GM12875 (cell line): Measurements from ENCODE around the gene FGGY.
"Not testable (repeated sequence)": the region's sequence is repeated elsewhere in the genome, so short reads cannot be mapped to it uniquely, and the experiment has no call there.

ENCODE experiments used
- H3K4me3 ChIP-seq: one replicate; pipeline ENCODE4 v1.5.1; 2011; ENCODE audit warnings: low read depth, low read length, control low read depth
- CTCF ChIP-seq: IDR thresholded peaks from 2 replicates; pipeline ENCODE4 v1.5.1; 2011; ENCODE audit warnings: low read depth, mild to moderate bottlenecking, control low read depth, inconsistent platforms, low read length, moderate library complexity, borderline replicate concordance; ENCODE audit not compliant: insufficient read depth

Gene FGGY

DNA sequence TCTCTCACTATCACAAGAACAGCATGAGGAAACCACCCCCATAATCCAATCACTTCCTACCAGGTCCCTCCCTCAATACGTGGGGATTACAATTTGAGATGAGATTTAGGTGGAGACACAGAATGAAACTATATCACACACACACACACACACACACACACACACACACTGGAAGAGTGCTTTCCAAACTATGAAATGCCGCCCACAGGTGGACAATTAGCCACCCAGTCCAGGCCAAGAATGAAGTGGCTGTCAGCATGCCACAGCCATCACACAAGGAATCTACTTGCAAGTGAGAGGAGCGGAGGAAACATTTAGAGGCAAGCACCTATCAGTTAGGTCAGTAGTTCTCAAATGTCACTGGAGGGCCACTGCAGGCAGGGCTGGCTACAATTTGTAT lies 412.4 kb downstream of the FGGY start:
- no peak overlapping the region for H3K4me3 ChIP-seq
- no peak for TF ChIP-seq CTCF

DNA sequence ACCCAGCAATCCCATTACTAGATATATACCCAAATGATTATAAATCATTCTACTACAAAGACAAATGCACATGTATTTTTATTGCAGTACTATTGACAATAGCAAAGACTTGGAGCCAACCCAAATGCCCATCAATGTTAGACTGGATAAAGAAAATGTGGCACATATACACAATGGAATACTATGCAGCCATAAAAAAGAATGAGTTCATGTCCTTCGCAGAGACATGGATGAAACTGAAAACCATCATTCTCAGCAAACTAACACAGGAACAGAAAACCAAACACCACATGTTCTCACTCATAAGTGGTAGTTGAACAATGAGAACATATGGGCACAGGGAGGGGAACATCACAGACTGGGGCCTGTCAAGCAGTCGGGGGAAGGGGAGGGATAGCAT lies 414.0 kb downstream of the FGGY start:
- not testable (repeated sequence) for H3K4me3 ChIP-seq

DNA sequence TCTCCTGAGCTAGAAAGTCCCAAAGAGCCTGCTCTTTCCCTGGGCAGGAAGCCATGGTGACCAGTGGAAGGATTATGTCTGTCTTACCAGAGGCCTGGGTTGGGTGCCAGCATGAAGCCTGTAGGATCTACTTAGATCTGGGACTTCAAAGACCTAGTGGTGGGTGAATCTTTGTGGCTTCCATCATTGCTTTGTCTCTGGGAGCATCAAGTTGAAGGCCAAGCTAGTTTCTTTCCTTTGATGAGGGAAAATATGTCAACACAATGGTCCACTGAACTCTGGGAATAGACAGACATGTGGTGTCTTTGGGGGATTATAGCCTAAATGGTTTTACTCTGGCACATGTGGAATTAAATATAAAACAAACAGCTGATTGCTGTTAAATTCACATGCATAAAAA lies 417.3 kb downstream of the FGGY start:
- TF ChIP-seq CTCF, result no peak
- no peak overlapping the region for H3K4me3 ChIP-seq

- TF ChIP-seq CTCF, result no peak
Measured at GRCh38 chr1:59714966-59715365, 418.1 kb downstream of the FGGY start.

GRCh38 chr1:59716832-59717231 lies 419.9 kb downstream of the FGGY start:
- no peak for TF ChIP-seq CTCF
- no peak overlapping the region for H3K4me3 ChIP-seq

More at GRCh38 chr1:59714966-59715365, 418.1 kb downstream of the FGGY start:
- H3K4me3 ChIP-seq, result no peak overlapping the region

DNA sequence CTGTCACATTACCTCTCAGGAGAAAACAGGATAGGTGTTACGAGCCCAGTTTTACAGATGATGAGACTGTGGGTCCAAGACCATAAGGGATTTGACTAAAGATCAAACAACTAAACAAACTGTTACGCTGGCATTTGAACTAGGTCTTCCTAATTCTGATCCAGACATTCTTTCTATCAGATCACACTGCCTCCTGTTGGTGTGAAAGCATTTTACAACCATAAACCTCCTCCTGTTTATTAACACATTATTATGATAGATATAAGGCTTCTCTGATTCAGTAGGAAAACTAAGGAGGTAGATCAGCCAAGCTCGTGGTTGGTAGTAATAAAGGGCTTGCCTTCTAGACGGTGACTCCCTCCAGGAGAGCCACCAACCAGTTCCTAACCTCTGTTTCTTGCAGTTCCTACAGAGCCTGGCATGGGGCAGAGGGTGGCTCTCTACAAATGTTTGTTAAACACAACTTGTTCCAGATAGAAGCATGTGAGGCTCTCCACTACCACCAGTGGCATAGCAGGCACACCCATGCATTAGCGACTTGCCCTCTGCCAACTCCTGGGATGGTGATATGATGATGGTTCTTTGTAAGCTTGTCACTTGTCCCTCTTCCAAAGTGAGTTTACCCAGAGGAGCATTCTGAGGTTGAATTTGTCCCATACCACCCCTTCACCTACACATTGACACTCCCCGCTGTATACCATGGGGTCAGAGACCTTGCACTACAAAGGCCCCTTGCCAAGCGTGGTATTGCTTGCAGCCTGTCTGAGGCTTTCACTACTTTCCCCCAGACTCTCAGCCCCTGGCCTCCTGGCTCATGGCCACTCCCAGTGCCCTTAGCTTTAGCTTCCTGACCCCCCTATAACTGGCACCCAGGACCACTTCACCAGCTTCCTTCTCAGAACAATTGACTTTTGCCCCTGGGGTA lies 421.4 kb downstream of the FGGY start:
- no peak overlapping the region for H3K4me3 ChIP-seq
- no peak for TF ChIP-seq CTCF

DNA sequence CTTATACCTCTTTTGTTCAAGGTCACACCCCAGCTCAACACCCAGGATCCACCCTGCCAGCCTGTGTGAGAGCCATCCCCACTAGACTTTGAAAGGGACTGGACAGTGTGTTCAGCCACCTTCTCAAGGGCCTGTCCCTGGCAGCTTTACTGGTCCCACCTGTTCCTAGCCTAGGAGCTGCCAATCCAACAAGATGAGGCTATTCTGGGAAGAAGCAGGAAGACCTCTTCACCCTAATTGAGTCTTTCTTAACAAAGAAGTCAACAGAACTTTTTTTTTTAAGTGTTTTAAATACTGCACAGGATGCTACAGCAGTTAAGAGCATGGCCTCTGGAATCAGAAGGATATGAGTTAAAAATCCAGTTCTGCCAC lies 422.1 kb downstream of the FGGY start:
- TF ChIP-seq CTCF, result no peak
- H3K4me3 ChIP-seq, result no peak overlapping the region
